Natural killer cell treated with Interleukin-12 subunit alpha and Interleukin-12 subunit beta and Interleukin-15 and Interleukin-18, amount 100 ng/mL, for 72 hours (primary cell): ENCODE data around the gene KIAA1671. TPM values are rescaled to one million over a fixed set of nuclear protein-coding genes. Genes with fewer than 3 reads are reported as not detected.

ENCODE experiments used
- ATAC-seq, 2 donors: fragments of 150-1000 bp; cut with Tn5 transposase in 1 of 2; sonication (Bioruptor Pico), chemical (Tn5 transposase) in 1 of 2; 2 replicates each; pipeline ENCODE4 v1.10.0; 2021
- DNase-seq: peaks from one replicate; pipeline ENCODE4 v3.0.0; 2022; ENCODE audit warnings: low spot score
- H3K27ac Mint-ChIP-seq, 2 donors: 1 replicate in 1 of 2; 2 replicates in 1 of 2; pipeline ENCODE4 v1.8.0; 2022; ENCODE audit warnings: mixed read lengths in 2 of 2, mild to moderate bottlenecking in 1 of 2, moderate library complexity in 1 of 2
- H3K27me3 Mint-ChIP-seq, 2 donors: 1 replicate in 1 of 2; 2 replicates in 1 of 2; pipeline ENCODE4 v1.8.0; 2022; ENCODE audit warnings: mixed read lengths in 2 of 2
- H3K36me3 Mint-ChIP-seq: one replicate; pipeline ENCODE4 v1.8.0; 2022; ENCODE audit warnings: mixed read lengths
- H3K4me1 Mint-ChIP-seq, 2 donors: 1 replicate in 1 of 2; 2 replicates in 1 of 2; pipeline ENCODE4 v1.8.0; 2022; ENCODE audit warnings: low read depth in 2 of 2, mixed read lengths in 2 of 2, mild to moderate bottlenecking in 1 of 2
- H3K4me3 Mint-ChIP-seq: one replicate; pipeline ENCODE4 v1.8.0; 2022; ENCODE audit warnings: mixed read lengths
- H3K9me3 Mint-ChIP-seq: 2 replicates; pipeline ENCODE4 v1.8.0; 2022; ENCODE audit warnings: mixed read lengths
- total RNA-seq, 2 donors: library from RNA; stranded (reverse); gene quantifications; one replicate each; pipeline ENCODE4 v1.2.3, GENCODE V29; 2022

The KIAA1671 gene
- total RNA-seq, 2 donors from 2014 or later = 11.7 to 21.3 TPM

DNA sequence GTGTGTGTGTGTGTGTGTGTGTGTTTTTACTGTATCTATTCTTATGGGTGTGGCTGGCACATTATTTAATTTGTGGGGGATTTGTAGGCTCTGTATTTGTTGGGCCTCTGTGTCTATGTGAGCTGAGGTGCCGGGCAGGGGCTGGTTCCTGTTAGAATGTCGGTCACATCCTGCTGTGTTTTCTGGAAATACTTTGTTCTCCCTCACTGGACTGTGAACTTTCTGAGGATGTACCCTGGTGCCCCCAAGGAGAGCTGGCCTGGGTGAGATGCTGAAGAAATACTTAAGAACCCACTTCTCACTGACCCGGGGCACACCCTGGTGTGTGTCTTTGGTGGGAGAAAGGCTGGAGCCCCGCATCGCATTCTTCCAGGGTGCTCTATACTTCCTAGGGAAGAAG lies 28.6 kb downstream of the KIAA1671 start:
- Mint-ChIP-seq H3K9me3 (no peaks in the 10 kb centered on the region), H3K27me3 (peaks cover 3 to 7% of the 10 kb centered on the region in 2 donors), H3K4me1 (peaks cover 7 to 8% of the 10 kb centered on the region in 2 donors), H3K27ac (no peak overlapping the region), H3K4me3 (no peak overlapping the region), H3K36me3 (no peaks in the 10 kb centered on the region)
- no peak for ATAC-seq
- no peak for DNase-seq

DNA sequence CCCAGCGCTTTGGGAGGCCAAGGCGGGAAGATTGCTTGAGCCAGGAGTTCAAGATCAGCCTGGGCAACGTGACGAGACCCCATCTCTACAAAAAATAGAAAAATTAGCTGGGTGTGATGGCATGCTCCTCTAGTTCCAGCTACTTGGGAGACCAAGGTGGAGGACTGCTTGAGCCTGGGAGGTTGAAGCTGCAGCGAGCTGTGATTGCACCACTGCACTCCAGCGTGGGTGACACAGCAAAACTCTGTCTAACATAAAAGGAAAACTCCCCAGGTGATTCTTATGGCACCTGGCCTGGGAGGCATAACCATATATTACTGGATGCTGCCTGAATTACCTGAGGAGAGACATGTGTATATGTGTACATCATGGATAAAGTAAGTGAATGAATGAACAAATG lies 29.1 kb downstream of the KIAA1671 start:
- no peak overlapping the region for H3K27ac Mint-ChIP-seq
- no peak overlapping the region for H3K4me3 Mint-ChIP-seq
- no peaks in the 10 kb centered on the region for H3K9me3 Mint-ChIP-seq
- DNase-seq = no peak
- H3K27me3 Mint-ChIP-seq = peaks cover 3 to 7% of the 10 kb centered on the region in 2 donors
- ATAC-seq = no peak
- peaks cover 8 to 9% of the 10 kb centered on the region in 2 donors for H3K4me1 Mint-ChIP-seq
- no peaks in the 10 kb centered on the region for H3K36me3 Mint-ChIP-seq

DNA sequence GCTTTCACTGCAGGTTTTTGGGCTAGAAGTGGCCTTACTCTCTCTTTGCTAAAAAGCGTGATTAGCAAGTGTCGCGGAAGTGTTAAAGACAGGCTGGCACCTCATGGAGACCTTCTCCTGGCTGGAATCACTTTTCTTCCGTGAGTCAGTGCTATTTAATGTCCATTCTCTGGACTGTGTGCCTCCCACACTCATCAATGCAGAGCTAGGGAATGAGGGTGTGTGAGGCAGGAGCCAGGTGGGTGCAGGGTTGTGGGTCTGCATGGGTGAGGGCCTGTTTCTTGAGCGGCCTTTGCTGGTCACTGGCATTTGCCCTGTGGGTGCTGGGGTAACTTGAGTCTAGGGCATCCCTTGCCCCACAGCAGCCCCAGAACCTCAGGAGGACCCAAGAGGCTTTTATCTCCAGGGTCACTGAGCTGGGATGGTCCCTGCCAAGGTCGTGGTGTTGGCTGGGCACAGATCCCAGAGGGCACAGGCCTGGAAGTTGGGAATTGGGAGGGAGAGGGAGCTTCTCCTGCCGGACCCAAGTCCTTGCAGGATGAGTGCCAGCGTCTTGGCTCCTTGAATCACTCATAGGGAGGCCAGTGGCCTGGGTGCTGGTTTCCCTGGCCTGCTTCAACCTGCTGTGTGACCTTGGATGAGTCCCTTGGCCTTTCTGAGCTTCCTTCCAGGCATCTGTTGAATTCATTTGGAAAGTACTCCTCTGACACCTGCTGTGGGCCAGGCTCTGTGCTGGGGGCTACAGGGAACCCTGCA lies 30.0 kb downstream of the KIAA1671 start:
- Mint-ChIP-seq H3K9me3 (no peaks in the 10 kb centered on the region), H3K27ac (no peak overlapping the region), H3K36me3 (no peaks in the 10 kb centered on the region), H3K4me3 (no peak overlapping the region), H3K4me1 (peaks cover 8 to 9% of the 10 kb centered on the region in 2 donors), H3K27me3 (peaks cover 3 to 7% of the 10 kb centered on the region in 2 donors)
- DNase-seq (no peak), ATAC-seq (no peak)

DNA sequence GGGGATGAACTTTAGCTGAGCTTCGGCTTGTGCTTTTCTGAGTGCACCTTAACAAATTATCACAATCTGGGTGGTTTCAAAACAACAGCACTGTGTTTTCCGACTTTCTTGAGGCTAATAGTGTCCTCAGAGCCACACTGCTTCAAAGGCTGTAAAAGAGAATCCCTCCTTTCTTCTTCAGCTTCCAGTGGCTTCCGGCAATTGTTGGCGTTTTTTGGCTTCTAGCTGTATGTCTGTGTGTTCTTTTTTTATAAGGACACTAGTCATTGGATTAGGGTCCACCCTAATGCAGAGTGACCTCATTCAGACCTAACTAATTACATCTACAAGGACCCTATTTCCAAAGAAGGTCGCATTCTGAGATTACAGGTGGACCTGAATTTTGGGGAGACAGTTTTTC lies 30.6 kb downstream of the KIAA1671 start:
- DNase-seq (no peak), ATAC-seq (no peak)
- Mint-ChIP-seq H3K9me3 (no peaks in the 10 kb centered on the region), H3K27ac (no peak overlapping the region), H3K4me1 (peaks cover 8 to 9% of the 10 kb centered on the region in 2 donors), H3K36me3 (no peaks in the 10 kb centered on the region), H3K27me3 (peaks cover 3 to 7% of the 10 kb centered on the region in 2 donors), H3K4me3 (no peak overlapping the region)

DNA sequence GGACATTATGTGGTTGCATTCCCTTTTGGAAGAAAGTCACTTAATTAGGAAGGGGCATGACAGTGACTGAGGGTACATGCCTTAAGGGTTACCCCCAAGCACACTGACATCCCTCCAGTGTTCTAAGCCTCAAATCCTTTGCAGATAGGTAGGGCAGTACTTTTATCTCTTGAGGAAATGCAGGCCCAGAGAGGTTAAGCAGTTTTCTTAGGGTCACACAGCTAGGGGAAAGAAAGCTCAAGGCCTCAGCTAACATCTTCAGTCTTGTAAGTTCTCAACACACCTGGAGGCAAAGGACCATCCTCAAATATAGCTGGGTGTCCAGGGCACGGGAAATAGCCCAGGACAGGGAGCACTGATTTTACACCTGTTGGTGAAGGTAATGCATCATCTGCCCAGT lies 31.6 kb downstream of the KIAA1671 start:
- no peak for DNase-seq
- no peaks in the 10 kb centered on the region for H3K9me3 Mint-ChIP-seq
- no peak for ATAC-seq
- no peak overlapping the region for H3K4me3 Mint-ChIP-seq
- H3K4me1 Mint-ChIP-seq = peaks cover 8 to 9% of the 10 kb centered on the region in 2 donors
- no peaks in the 10 kb centered on the region for H3K36me3 Mint-ChIP-seq
- H3K27me3 Mint-ChIP-seq = peaks cover 5 to 7% of the 10 kb centered on the region in 2 donors
- H3K27ac Mint-ChIP-seq = no peak overlapping the region

DNA sequence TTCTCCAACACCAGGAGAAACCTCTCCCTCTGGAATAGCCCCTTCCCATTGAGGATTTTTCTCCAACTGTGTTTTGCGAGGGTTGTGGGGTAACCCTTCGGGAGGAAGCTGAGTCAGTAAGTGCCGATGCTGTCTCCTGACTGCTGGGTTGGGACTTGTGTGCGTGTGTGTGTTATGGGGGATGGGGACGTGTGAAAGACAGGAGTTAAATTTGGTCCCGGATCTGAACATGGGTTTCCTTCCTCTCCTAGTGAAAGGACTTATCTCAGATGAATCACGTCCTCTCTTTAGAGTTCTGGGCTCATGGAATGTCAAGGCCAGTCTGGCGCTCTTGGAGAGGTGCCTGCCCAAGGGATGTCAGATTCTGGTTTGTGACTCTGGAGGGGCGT lies 33.3 kb downstream of the KIAA1671 start:
- DNase-seq (no peak), ATAC-seq (peak in 1 of 2 donors; percentile 70)
- Mint-ChIP-seq H3K9me3 (no peaks in the 10 kb centered on the region), H3K36me3 (no peaks in the 10 kb centered on the region), H3K27me3 (peaks cover 7 to 9% of the 10 kb centered on the region in 2 donors), H3K4me3 (peak overlapping the region; percentile 65), H3K27ac (no peak overlapping the region), H3K4me1 (peaks cover 9 to 10% of the 10 kb centered on the region in 2 donors)

DNA sequence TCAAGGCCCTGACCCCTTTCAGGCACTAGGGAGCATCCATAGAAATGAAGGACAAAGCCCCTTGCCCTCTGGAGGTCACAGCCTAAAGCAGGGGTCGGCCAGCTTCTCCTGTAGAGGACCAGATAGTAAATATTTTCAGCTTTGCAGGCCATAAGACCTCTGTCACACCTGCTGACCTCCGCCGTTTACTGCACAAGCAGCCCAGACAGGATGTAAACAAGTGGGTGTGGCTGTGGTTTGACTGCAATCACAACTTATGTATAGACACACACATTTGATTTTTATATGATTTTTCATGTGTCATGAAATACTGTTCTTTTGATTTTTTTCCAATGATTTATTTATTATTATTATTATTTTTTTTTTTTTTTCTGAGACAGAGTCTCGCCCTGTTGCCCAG lies 34.3 kb downstream of the KIAA1671 start:
- Mint-ChIP-seq H3K4me3 (no peak overlapping the region), H3K9me3 (no peaks in the 10 kb centered on the region), H3K27ac (no peak overlapping the region), H3K36me3 (no peaks in the 10 kb centered on the region), H3K27me3 (peaks cover 7 to 9% of the 10 kb centered on the region in 2 donors), H3K4me1 (peaks cover 9 to 10% of the 10 kb centered on the region in 2 donors)
- DNase-seq = no peak
- ATAC-seq = no peak

DNA sequence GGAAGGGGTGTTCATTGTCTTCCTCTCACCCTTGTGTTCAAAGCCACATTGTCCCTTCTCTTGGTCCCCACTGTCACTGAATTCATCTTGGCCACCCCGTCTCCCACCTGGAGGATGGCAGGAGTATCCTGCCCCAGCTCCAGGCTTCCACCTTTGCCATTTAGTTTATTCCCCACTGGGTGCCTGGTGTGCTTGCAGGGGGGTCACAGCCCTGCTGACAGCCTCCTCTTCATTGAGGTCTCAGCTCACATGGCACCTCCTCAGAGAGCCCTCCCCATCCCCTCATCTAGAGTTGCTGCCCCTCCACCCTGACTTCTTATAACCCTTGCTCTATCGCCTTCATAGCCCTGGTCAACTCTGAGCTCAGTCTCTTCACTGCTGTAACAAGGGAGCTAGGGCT lies 36.6 kb downstream of the KIAA1671 start:
- no peaks in the 10 kb centered on the region for H3K36me3 Mint-ChIP-seq
- no peak overlapping the region for H3K4me3 Mint-ChIP-seq
- ATAC-seq (no peak), DNase-seq (no peak)
- no peak overlapping the region for H3K27ac Mint-ChIP-seq
- H3K4me1 Mint-ChIP-seq = peaks cover 18 to 19% of the 10 kb centered on the region in 2 donors
- H3K27me3 Mint-ChIP-seq = peaks cover 16 to 19% of the 10 kb centered on the region in 2 donors
- no peaks in the 10 kb centered on the region for H3K9me3 Mint-ChIP-seq

DNA sequence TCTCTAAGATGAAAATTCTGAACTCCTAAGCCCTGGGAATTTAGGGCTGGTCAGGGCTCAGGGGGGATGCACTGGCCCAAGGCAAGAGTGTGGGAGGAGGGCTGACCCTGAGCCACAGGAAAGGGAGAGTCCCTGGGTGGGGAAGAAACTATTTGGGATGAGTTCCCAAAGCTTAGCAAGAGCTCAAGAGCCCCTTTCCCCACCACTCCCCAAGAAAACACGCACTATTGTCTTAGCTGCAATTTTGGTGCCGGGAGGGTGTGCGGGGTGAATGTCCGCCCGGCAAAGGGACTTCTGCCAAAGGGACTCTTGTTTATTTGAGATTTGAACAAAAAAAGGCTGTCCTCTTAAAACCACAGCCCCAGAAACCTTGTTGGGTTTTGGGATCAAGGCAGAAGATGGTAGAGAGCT lies 37.0 kb downstream of the KIAA1671 start:
- DNase-seq (no peak), ATAC-seq (no peak)
- Mint-ChIP-seq H3K4me1 (peaks cover 21 to 23% of the 10 kb centered on the region in 2 donors), H3K27ac (no peak overlapping the region), H3K27me3 (peaks cover 19 to 21% of the 10 kb centered on the region in 2 donors), H3K36me3 (no peaks in the 10 kb centered on the region), H3K4me3 (no peak overlapping the region), H3K9me3 (no peaks in the 10 kb centered on the region)

DNA sequence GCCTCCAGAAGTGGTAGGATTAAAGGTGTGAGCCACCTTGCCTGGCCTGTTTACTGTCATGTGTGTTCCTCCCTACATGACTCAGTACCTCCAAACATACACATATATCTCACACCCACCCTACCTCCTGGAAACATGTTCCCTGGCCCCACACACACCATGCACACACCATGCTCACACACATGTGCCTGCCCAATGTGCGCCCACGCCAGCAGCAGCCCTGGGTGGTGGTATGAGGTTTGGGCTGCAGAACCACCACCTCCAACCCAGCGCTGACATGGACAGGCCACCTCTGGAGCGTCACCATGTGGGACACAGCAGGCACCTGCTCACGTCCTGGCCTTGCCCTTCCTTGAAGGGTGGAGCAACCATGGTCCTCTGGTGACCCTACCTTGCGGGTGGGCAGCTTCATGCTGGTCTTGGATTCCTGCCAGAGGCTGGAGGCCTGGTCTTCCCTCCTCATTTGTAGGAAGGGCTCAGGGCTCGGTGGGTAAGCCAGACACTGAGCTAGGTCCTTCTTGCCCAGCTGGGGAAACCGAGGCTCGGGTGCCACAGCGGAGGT lies 37.9 kb downstream of the KIAA1671 start:
- Mint-ChIP-seq H3K4me1 (peaks cover 20 to 22% of the 10 kb centered on the region in 2 donors), H3K4me3 (no peak overlapping the region), H3K27ac (no peak overlapping the region)

DNA sequence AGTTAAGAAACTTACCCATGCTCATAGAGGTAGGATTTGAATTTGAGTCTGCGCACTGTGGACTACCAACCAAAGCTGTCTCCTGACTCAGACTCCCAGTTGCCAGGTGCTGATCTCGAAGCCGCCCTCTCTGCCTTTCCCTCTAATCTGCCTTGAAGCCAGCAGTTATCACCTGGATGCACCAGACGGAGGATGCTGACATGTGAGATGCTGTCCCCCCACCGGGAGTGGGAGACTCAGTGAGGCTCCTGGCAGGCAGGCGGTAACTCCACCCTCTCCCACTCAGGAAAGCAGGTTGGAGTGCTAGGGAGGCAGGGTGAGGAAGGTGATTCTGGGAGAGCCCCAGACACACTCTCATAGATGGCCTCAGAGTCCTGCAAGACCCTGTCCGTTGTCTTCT lies 40.4 kb downstream of the KIAA1671 start:
- H3K27ac Mint-ChIP-seq = no peak overlapping the region
- H3K27me3 Mint-ChIP-seq = peaks cover 30 to 35% of the 10 kb centered on the region in 2 donors
- ATAC-seq (no peak), DNase-seq (no peak)
- H3K4me3 Mint-ChIP-seq = no peak overlapping the region
- no peaks in the 10 kb centered on the region for H3K36me3 Mint-ChIP-seq
- H3K9me3 Mint-ChIP-seq = no peaks in the 10 kb centered on the region
- peaks cover 15 to 17% of the 10 kb centered on the region in 2 donors for H3K4me1 Mint-ChIP-seq

More for the DNA sequence above, 37.9 kb downstream of the KIAA1671 start:
- peaks cover 19% of the 10 kb centered on the region in 2 donors for H3K27me3 Mint-ChIP-seq
- no peak for DNase-seq
- H3K9me3 Mint-ChIP-seq = no peaks in the 10 kb centered on the region
- no peak for ATAC-seq
- H3K36me3 Mint-ChIP-seq = no peaks in the 10 kb centered on the region

DNA sequence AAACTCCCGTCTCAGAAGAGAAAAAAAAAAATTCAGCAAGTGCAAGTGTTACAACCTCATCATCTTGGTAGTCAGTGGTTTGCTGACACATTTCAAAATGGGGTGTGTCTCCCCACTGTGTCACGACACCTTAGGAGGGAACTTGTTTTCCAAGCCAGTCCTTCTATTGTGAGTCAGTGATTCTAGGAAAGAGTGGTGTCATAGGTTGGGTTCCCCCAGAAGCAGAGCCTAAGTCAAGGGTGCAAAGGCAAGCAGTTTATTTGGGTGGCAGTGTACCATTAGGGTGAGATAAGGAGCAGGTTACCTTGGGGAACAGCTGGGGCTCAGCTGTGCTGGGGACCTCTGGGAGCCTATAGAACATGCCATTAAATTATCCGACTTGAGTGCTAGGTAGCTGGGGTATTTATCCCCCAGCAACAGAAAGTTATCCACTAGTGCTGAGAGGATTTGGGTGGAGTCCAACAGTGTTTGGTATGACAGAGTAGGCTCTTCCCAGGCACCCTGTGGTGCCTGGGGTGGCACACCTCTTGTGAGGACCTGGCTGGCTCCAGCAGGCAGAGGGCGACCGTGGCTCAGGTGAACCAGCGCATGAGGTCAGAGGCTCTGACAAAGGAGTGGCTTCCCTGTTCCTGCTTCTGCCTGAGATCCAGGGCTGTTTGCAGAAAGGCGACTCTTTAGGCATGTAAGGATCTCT lies 41.7 kb downstream of the KIAA1671 start:
- peak overlapping the region; percentile 27 for H3K4me3 Mint-ChIP-seq
- no peaks in the 10 kb centered on the region for H3K36me3 Mint-ChIP-seq
- DNase-seq (no peak), ATAC-seq (peak; percentile 90 to 92)
- H3K27ac Mint-ChIP-seq = peak overlapping the region in 1 of 2 donors; percentile 64
- H3K27me3 Mint-ChIP-seq = peaks cover 27 to 35% of the 10 kb centered on the region in 2 donors
- H3K4me1 Mint-ChIP-seq = peaks cover 15% of the 10 kb centered on the region in 2 donors
- H3K9me3 Mint-ChIP-seq = no peaks in the 10 kb centered on the region

DNA sequence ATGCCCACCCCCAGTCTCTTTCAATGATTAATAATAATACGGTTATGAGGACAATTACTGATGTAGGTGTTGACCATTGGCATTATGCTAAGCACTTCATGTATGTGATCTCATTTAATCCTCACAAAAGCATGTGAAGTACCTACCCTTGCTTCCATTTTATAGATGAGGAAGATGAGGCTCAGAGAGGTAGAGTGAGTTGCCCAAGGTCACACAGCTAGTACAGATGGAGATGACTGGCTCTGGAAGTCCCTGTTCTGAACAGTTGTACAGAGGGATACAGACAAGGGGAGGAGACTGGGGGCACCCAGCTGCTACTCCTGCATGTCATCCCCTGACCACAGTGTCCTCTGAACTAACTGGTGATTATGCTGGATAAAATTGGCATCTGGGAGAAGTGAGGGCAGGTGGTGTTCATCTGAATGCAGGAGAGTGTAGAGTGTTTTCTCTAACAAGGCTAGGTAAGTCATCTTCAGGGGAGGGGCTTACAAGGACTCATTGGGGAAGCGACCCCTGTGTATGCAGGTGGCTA lies 43.2 kb downstream of the KIAA1671 start:
- Mint-ChIP-seq H3K4me3 (no peak overlapping the region), H3K4me1 (peaks cover 14 to 15% of the 10 kb centered on the region in 2 donors), H3K36me3 (no peaks in the 10 kb centered on the region), H3K9me3 (no peaks in the 10 kb centered on the region), H3K27me3 (peaks cover 24 to 35% of the 10 kb centered on the region in 2 donors), H3K27ac (no peak overlapping the region)
- DNase-seq (no peak), ATAC-seq (no peak)
